Testis (tissue), 3 donors: ENCODE data around the gene AMBP. TPM values are rescaled to one million over a fixed set of nuclear protein-coding genes. Genes with fewer than 3 reads are reported as not detected.

Source experiments
- DNase-seq: peaks from one replicate; pipeline ENCODE4 v3.0.0-alpha.2; 2019
- H3K27ac ChIP-seq, 2 donors: fragments of 200-600 bp; sonication (generic); one replicate each; pipeline ENCODE4 v1.5.1; 2019
- H3K27me3 ChIP-seq: fragments of 200-600 bp; sonication (generic); one replicate; pipeline ENCODE4 v1.5.1; 2019
- H3K36me3 ChIP-seq: fragments of 200-600 bp; sonication (generic); one replicate; pipeline ENCODE4 v1.5.1; 2017; ENCODE audit warnings: low read depth; ENCODE audit errors: missing control alignments
- H3K4me1 ChIP-seq: fragments of 200-600 bp; sonication (generic); one replicate; pipeline ENCODE4 v1.5.1; 2019
- H3K4me3 ChIP-seq, 2 donors: fragments of 200-600 bp; sonication (generic); one replicate each; pipeline ENCODE4 v1.5.1; 2017 to 2019
- H3K9me3 ChIP-seq: fragments of 200-600 bp; sonication (generic); one replicate; pipeline ENCODE4 v1.5.1; 2017
- POLR2A ChIP-seq: fragments of 450-650 bp; IDR thresholded peaks from one replicate; pipeline ENCODE4 v1.6.1; 2017; ENCODE audit warnings: antibody characterized with exemption, mild to moderate bottlenecking, moderate library complexity
- WGBS, 2 donors: methylation state at CpG; one replicate each; pipeline ENCODE4 v1.1.5; 2018; 5-methylcytosine and 5-hydroxymethylcytosine counted together
- intact Hi-C: fragments of 100-400 bp; cut with DNase I; formaldehyde crosslinking; loops from one replicate; pipeline ENCODE4 v1.15.1; 2023; ENCODE audit warnings: low total_unique reads
- polyA plus RNA-seq: library from polyadenylated mRNA; stranded (reverse); fragments of 350-450 nt; fragmentation: Illumina TruSeq; extraction: RNeasy Lipid Tissue Mini Kit (QIAGEN cat#74804); gene quantifications from one replicate; pipeline ENCODE4 v1.2.3, GENCODE V29; 2014; ENCODE audit warnings: low read depth, low replicate concordance; ENCODE audit not compliant: insufficient read depth
- total RNA-seq, 2 donors: library from RNA; depleted of rRNA; stranded (reverse); fragments of >200 nt; gene quantifications; one replicate each; pipeline ENCODE4 v1.2.3, GENCODE V29; 2016
- TF ChIP-seq, protein P1 (sequence below), 3 experiments: fragments of 450-650 bp in 2 of 3; fragments of 200-600 bp in 1 of 3; sonication (generic) in 1 of 3; IDR thresholded peaks; one replicate each; pipeline ENCODE4 v1.5.1; 2016 to 2019; ENCODE audit warnings: antibody characterized with exemption in 3 of 3, mild to moderate bottlenecking in 2 of 3, moderate library complexity in 1 of 3

Gene AMBP
- total and polyA plus RNA-seq, 3 donors from 2014 or later = 0.47 to 0.88 (median 0.68) TPM

DNA sequence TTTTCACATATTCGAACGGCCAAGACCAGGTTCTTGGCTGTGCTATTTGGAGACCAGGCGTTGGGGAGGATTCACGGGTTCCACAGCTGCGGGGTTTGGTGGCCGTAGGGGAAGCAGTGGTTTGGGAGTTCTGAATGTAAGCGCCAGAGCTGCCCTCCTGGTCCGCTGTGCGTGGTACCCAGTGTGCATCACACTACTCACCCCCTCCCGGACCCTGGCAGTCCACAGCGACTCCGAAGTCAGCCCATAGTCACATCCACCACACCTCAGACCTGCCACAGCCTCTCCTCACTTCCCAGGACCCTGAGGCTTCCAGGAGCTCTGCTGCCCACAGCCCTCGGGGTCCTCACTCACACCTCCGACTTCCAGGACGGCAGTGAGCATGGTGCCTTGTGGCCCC is 26.8 kb downstream of the AMBP start:
- H3K4me3 ChIP-seq = no peak overlapping the region
- no peaks in the 10 kb centered on the region for H3K27me3 ChIP-seq
- intact Hi-C loops = no loop called here
- TF ChIP-seq, protein P1, sequence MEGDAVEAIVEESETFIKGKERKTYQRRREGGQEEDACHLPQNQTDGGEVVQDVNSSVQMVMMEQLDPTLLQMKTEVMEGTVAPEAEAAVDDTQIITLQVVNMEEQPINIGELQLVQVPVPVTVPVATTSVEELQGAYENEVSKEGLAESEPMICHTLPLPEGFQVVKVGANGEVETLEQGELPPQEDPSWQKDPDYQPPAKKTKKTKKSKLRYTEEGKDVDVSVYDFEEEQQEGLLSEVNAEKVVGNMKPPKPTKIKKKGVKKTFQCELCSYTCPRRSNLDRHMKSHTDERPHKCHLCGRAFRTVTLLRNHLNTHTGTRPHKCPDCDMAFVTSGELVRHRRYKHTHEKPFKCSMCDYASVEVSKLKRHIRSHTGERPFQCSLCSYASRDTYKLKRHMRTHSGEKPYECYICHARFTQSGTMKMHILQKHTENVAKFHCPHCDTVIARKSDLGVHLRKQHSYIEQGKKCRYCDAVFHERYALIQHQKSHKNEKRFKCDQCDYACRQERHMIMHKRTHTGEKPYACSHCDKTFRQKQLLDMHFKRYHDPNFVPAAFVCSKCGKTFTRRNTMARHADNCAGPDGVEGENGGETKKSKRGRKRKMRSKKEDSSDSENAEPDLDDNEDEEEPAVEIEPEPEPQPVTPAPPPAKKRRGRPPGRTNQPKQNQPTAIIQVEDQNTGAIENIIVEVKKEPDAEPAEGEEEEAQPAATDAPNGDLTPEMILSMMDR (IDR thresholded peaks at IDR 0.05) = no peak
- TF ChIP-seq POLR2A = no peak
- no peak overlapping the region for H3K27ac ChIP-seq
- no peaks in the 10 kb centered on the region for H3K36me3 ChIP-seq
- peak; percentile 6 for DNase-seq
- H3K9me3 ChIP-seq = no peaks in the 10 kb centered on the region
- WGBS, 2 donors = 87 to 95% methylated on average over 8 to 15 of the region's 15 CpGs
- H3K4me1 ChIP-seq = no peaks in the 10 kb centered on the region

GRCh38 chr9:114050646-114051045 is 27.5 kb downstream of the AMBP start:
- 85 to 92% methylated on average over 6 of the region's 6 CpGs for WGBS, 2 donors
- peak; percentile 4 for DNase-seq
- Histone ChIP-seq H3K9me3 (no peaks in the 10 kb centered on the region), H3K36me3 (no peaks in the 10 kb centered on the region), H3K27me3 (no peaks in the 10 kb centered on the region), H3K27ac (no peak overlapping the region), H3K4me1 (no peaks in the 10 kb centered on the region), H3K4me3 (no peak overlapping the region)
- intact Hi-C loops = no loop called here
- no peak for TF ChIP-seq POLR2A
- TF ChIP-seq, protein P1 (IDR thresholded peaks at IDR 0.05) = no peak

DNA sequence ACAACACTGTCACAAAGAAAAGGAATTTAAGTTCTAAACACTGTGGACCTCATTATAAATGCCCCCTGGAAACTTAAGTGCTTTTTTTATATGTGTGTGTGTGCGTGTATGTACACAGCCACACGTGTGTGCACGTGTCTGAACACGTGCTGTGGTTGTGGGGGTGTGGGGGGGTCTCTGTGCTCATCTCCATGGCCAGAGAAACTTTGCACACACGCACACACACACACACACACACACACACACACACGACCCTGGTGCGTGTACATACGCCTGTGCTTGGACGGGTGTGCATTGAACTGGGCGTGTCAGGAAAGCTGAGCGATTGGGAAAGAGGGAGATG is 27.9 kb downstream of the AMBP start:
- H3K4me3 ChIP-seq = no peak overlapping the region
- intact Hi-C loops = no loop called here
- no peak for TF ChIP-seq POLR2A
- TF ChIP-seq, protein P1 (IDR thresholded peaks at IDR 0.05) = no peak
- H3K36me3 ChIP-seq = no peaks in the 10 kb centered on the region
- DNase-seq = no peak
- H3K27ac ChIP-seq = no peak overlapping the region
- no peaks in the 10 kb centered on the region for H3K27me3 ChIP-seq
- H3K9me3 ChIP-seq = no peaks in the 10 kb centered on the region
- no peaks in the 10 kb centered on the region for H3K4me1 ChIP-seq
- 93 to 95% methylated on average over 9 to 11 of the region's 11 CpGs for WGBS, 2 donors

- Histone ChIP-seq H3K27ac (no peak overlapping the region), H3K27me3 (no peaks in the 10 kb centered on the region), H3K4me3 (no peak overlapping the region), H3K4me1 (no peaks in the 10 kb centered on the region), H3K9me3 (no peaks in the 10 kb centered on the region), H3K36me3 (no peaks in the 10 kb centered on the region)
- intact Hi-C loops = no loop called here
- DNase-seq = peak; percentile 6
- 95 to 96% methylated on average over 33 to 38 of the region's 40 CpGs for WGBS, 2 donors
- TF ChIP-seq, protein P1 (IDR thresholded peaks at IDR 0.05) = no peak
- no peak for TF ChIP-seq POLR2A
These were observed 28.5 kb downstream of the AMBP start for GRCh38 chr9:114049441-114050225.
